Stimulated activated CD8-positive, alpha-beta memory T cell treated with anti-CD3 and anti-CD28 coated beads, Interleukin-4, amount 100 ng/mL, for 24 hours (primary cell): Measurements from ENCODE around the gene VAV1.
"Not testable (repeated sequence)": the region's sequence is repeated elsewhere in the genome, so short reads cannot be mapped to it uniquely, and the experiment has no call there.

Experiments used
- DNase-seq: peaks from one replicate; pipeline ENCODE4 v3.0.0-alpha.2; 2020; ENCODE audit warnings: low read depth

VAV1 gene

DNA sequence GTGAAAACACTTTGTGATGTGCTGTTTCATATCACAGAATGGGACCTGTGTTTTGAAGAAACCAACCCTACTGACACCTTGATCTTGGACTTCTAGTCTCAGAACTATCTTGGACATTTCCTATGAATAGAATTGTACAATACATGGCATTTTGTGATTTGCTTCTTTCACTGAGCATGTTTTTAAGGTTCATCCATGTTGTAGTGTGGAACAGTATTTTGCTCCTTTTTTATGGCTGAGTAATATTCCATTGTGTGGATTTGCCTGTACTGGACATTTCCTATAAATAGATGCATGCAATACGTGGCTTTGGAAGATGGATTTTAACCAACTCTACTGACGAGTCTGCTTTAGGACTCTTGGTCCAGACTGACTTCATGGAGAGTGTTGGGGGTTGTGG lies 46.8 kb downstream of the VAV1 start:
- no peak for DNase-seq

DNA sequence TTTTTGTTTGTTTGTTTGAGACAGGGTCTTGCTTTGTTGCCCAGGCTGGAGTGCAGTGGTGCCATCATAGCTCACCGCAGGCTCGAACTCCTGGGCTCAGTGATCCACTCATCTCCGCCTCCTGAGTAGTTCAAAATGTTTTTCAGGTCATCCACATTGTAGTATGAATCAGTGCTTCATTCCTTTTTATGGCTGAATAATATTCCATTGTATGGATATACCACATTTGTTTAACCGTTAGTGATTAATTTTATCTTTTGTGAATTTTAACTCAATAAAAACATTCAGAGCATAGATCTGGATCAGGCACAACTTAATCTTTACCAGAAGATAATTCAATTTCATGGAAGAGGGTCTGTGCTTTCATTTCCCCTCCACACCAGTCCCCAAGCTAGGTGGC lies 47.7 kb downstream of the VAV1 start:
- no peak for DNase-seq

DNA sequence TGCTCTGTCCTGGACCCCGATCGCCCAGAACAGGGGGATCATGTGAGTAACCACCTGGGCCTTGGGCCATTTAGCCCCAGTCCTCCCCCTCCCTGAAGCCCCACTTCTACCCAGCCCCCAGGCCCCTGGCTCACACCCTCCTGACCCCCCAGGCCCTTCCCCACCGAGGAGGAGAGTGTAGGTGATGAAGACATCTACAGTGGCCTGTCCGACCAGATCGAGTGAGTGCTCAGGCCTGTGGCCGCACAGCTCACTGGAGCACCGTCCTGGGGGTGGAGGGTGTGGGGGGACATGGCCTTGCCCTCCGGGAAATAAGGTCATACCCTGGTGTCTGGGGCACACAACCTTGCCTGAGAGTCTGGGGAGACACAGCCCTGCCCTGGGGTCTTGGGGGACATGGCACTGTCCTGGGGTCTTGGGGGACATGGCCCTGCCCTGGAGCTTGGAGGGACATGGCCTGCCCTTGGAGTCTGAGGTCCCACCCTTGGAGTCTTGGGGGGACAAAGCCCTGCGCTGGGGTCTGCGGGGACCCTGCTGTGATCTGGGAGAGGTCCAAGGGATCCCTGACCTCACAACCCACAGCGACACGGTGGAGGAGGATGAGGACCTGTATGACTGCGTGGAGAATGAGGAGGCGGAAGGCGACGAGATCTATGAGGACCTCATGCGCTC lies 49.3 kb downstream of the VAV1 start:
- DNase-seq: no peak

DNA sequence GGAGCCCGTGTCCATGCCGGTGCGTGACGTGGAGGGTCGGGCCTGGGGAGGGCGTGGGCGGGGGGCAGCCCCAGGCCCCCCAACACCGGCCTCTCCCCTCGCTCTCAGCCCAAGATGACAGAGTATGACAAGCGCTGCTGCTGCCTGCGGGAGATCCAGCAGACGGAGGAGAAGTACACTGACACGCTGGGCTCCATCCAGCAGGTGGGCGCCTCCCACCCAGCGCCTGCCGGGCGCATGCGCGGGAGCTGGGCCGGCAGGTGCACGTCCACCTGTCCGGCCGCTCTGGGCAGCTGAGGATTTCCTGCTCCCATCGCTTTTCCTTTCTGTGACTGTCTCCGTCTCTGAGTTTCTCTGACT lies 49.8 kb downstream of the VAV1 start:
- no peak for DNase-seq

DNA sequence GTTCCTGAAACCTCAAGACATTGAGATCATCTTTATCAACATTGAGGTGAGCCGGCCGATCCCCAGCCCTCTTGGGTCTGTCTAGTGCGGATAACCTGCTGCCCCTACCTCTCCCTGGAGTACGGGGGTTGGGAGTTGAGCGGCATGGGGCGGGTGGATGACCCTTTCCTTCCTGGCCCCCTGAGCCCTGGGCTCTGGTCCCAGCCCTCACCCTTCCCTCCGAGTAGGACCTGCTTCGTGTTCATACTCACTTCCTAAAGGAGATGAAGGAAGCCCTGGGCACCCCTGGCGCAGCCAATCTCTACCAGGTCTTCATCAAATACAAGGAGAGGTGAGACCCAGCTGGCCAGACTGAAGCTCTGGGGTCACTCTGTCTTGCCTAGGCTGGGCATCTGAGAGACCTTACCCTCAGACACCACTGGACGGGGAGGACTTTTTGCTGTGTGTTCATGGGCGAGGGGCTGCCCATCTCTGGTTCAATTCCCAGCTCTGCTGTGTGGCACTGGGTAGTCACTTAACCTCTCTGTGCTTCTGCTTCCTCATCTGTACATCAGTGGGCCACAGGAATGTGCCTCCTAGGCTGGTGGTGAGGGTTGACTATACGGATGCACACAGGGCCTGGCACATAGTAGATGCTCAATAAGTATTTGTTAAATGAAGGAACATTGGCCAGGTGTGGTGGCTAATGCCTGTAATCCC lies 52.7 kb downstream of the VAV1 start:
- DNase-seq: no peak

DNA sequence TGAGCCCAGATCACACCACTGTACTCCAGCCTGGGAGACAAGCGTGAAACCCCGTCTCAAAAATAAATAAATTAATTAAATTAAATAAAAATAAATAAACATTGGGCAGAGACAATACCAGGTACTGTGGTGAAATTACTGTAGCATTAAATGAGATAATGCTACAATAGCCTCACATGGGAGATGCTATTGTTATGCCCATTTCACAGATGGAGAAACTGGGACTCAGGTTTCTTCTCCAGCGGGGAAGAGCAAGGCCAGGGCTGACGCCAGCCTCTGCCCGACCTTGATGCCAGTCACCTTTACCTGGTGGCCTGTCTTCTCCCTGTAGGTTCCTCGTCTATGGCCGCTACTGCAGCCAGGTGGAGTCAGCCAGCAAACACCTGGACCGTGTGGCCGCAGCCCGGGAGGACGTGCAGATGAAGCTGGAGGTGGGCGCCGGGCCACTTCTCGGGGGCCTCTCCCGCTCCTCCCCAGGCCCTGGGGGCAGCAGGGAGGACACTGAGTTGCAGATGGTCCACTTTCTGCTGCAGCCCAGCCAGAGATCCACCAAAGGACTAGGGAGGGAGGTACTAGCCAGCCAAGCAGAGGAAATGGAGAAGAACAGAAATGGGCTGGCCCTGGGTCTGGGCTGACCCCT lies 53.9 kb downstream of the VAV1 start:
- DNase-seq: no peak

DNA sequence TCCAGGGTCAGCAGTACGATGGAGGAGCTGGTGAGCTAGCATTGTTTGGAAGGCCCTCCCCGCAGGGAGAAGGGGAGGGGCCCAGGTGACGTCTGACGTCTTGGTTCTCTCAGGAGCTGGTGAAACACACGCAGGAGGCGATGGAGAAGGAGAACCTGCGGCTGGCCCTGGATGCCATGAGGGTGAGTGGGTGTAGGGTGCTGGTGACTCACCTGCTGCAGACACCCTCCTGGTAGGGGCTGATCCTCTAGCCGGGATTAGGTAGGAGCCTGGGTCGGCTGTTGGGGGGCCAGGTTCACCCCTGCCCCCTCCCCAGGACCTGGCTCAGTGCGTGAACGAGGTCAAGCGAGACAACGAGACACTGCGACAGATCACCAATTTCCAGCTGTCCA lies 55.8 kb downstream of the VAV1 start:
- no peak for DNase-seq

DNA sequence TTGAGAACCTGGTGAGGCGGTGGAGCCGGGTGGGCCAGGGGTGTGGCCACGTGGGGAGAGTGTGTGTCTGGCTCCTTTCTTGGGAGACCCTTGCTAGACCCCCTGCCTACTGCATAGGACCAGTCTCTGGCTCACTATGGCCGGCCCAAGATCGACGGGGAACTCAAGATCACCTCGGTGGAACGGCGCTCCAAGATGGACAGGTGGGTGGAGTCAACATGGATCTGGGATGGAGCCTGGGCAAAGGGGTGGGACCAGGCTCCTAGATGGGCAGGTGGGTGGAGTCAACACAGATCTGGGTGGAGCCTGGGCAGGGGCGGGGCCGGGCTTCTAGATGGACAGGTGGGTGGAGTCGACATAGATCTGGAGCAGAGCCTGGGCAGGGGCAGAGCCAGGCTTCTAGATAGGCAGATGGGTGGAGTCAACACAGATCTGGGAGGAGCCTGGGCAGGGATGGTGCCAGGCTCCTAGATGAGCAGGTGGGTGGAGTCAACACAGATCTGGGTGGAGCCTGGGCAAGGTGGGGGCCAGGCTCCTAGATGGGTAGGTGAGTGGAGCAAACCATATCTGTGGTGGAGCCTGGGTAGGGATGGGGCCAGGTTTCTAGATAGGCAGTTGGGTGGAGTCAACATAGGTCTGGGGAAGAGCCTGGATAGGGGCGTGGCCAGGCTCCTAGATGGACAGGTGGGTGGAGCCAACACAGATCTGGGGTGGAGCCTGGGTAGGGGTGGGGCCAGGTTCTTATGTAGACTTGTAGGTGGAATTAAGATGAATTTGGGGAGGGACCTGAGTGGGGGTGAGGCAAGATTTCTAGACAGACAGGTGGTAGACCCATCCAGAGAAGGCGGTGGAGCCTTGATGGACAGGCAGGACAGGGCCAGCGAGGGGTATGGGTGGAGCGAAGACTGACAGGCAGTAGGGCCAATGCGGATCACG lies 56.5 kb downstream of the VAV1 start:
- peak; percentile 18 for DNase-seq

DNA sequence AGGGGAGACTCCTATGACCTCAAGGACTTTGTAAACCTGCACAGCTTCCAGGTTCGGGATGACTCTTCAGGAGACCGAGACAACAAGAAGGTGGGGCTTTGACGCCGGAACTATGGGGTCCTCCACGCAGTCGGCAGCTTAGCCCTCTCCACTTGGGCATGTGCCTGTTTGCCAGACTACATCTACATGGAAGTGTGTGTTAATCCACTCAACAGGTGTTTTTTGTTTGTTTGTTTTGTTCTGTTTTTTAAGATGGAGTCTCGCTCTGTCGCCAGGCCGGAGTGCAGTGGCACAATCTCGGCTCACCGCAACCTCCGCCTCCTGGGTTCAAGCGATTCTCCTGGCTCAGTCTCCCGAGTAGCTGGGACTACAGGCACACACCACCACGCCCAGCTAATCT lies 57.3 kb downstream of the VAV1 start:
- DNase-seq: not testable (repeated sequence)

DNA sequence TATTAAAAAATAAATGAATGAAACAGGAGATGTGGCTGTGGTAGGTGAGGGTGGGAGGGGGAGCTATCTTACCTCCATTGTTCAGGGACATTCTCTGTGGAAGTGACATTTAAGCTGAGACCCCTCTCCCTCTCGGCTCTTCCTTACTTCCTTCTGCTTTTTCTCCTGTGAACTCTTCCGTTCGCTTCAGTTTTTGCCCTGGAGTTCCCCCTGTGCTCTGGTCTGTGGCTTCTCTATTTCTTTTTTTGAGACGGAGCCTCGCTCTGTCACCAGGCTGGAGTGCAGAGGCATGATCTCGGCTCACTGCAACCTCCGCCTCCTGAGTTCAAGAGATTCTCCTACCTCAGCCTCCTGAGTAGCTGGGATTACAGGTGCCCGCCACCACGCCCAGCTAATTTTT lies 58.6 kb downstream of the VAV1 start:
- DNase-seq: not testable (repeated sequence)

DNA sequence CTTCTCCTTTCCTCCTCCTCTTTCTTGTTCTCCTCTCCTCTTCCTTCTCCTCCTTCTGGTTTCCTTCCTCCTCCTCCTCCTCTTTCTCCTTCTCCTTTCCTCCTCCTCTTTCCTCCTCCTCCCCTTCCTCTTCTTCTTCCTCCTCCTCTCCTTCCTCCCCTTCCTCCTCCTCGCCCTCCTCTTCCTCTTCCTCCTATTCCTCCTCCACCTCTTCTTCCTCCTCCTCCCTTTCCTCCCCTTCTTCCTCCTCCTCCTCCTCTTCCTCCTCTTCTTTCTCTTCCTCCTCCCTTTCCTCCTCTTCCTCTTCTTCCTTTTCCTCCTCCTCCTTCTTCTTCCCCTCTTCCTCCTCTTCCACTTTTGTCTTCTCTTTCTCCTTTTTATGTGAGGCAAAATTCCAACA lies 59.9 kb downstream of the VAV1 start:
- DNase-seq: no peak

DNA sequence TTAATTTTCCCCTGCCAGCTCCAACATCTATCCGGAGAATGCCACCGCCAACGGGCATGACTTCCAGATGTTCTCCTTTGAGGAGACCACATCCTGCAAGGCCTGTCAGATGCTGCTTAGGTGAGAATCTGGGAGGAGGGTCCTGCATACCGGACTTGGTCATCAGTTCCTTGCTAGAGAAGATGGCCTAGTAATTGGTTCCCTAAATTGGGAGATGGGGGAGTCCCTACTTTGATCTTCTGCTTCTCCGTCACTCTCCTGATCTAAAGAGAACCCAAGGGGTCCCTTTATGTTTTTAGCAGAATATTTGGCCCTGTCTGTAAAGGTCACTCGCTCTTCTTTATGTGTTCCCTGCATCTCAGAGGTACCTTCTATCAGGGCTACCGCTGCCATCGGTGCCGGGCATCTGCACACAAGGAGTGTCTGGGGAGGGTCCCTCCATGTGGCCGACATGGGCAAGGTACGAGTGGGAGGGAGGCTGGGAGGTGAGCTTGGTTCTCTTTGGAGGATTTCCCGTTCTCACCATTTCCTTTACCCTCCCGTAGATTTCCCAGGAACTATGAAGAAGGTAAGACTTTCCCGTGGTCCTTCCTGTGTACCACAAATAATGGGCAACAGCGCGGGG lies 60.8 kb downstream of the VAV1 start:
- no peak for DNase-seq

DNA sequence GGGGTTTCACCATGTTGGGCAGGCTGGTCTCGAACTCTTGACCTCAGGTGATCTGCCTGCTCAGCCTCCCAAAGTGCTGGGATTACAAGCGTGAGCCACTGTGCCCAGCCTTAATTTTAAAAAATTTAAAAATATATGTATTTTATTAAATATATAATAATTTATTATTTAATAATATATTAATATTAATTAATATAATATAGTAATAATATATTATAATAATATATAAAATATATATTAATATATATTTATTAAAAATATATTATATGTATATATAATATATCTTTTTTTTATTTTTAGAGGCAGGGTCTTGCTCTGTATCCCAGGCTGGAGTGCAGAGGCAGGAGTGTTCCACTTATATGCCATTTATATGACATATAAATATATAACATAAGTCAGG lies 61.9 kb downstream of the VAV1 start:
- no peak for DNase-seq

DNA sequence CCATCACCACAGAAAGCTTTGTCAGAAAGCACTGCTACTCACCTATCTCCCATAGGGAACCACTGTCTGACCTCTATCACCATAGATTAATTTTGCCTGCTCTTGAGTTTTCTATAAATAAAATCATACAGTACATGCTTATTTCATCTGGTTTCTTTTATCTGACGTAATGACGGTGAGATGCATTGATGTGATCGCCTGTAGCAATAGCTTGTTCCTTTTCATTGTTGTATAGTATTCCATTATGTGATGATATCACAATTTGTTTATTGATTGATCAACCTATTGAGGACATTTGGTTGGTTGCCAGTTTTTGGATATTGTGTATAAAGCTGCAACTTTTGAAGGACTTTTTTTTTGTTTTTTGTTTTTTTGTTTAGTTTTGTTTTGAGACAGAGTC lies 63.0 kb downstream of the VAV1 start:
- no peak for DNase-seq

DNA sequence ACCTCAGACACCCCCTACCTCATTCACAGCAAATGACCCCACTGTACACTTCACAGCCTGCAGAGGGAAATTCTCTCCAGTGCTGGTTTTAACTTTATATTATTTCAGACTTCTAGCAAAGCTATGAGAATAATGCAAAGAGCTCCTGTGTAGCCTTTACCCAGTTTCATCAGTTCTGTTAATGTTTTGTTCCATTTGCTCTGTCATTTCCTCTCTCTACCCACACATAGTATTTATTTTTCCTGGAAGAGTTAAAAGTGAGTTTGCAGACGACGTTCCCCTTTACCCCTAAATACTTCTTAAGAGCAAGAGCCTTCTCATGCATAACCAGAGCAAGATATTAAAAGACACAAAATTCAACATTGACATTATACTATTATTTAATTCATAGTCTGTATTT lies 65.0 kb downstream of the VAV1 start:
- DNase-seq: no peak

DNA sequence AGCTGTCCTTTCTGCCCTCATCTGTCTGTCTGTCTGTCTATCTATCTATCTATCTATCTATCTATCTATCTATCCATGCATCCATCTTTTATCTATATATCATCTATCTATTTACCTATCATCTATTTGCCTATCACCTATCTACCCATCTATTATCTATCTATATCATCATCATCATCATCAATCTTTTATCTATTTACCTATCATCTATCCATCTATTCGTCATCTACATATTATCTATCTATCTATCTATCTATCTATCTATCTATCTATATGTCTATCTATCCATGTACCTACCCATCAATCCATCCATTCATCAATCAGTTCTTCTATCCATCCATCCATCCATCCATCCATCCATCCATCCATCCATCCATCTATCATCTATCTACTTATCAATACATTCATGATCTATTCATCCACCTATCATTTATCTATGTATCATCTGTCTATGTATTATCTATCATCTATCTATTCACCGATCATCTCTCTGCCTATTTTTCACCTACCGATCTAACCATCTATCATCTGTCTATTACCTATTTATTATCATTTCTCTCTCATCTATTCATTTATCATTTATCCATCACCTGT lies 65.7 kb downstream of the VAV1 start:
- DNase-seq: no peak

DNA sequence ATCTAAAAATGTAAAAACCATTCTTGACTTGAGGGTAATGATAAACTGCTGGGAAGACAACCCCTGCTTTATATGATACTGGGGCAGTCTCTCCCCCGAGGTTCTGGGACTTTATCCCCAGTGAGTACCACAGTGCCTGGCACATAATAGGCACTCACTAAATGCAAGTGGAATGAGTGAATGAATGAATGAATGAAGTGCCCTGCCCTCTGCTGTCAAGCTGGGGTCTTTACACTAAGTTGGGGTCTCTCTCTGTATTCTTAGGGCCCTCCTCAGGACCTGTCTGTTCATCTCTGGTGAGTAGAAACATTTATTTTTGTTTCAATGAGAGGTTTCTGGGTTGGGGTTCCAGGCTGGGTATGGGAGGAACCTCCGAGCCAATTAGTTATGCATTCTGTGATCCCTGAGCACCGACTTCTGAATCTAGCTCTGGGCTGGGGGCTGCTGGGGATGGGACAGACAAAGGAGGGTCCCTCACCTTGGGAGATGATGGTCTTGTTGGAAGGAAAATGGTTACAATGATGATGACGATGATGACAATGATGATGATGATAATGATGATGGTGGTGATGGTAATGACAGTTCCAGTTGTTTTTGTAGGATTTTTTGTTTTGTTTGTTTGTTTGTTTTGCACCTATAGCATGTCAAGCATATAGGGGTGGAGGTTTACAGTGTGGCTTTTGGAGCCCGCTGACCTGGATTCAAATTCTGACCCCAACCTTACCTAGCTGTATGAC lies 70.5 kb downstream of the VAV1 start:
- no peak for DNase-seq

DNA sequence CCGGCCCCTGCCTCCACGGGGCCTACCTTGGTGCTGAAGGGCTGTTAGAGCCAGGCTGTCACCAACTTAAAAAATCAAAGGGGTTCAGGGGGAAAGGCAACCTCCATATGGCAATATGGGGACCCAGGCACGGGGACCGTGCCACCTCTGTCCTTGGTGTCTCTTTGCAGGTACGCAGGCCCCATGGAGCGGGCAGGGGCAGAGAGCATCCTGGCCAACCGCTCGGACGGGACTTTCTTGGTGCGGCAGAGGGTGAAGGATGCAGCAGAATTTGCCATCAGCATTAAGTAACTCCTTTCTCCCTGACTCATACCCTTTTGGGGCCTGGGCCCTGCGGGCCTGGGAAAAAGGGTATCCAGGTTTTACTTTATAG lies 75.3 kb downstream of the VAV1 start:
- DNase-seq: no peak

DNA sequence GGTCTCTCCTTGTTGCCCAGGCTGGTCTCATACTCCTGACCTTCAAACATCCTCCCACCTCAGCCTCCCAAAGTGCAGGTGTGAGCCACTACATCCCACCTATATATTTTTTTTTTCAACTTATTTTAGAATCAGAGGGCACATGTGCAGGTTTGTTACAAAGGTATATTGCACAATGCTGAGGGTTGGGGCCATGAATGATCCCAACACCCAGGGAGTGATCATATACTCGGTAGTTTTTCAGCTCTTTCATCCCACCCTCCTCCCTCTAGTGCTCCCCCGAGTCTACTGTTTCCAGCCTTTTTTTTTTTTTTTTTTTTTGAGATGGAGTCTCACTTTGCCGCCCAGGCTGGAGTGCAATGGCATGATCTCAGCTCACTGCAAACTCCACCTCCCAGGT lies 76.5 kb downstream of the VAV1 start:
- DNase-seq: no peak

DNA sequence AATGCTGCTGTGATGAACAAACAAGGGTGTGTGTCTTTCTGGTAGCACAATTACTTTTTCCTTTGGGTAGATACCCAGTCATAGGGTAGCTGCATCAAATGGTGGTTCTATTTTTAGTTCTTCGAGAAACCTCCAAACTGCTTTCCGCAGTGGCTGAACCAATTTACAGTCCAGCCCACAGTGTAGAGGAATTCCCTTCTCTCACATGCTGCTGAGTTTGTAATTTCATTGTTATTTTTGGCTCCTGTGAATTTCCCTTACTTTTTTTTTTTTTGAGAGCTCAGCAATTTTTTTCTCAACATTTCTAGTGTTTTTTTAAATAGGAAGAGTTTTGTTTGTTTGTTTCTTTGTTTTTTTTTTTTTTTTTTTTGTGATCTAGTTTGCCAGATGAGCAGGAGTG lies 77.4 kb downstream of the VAV1 start:
- DNase-seq: no peak

DNA sequence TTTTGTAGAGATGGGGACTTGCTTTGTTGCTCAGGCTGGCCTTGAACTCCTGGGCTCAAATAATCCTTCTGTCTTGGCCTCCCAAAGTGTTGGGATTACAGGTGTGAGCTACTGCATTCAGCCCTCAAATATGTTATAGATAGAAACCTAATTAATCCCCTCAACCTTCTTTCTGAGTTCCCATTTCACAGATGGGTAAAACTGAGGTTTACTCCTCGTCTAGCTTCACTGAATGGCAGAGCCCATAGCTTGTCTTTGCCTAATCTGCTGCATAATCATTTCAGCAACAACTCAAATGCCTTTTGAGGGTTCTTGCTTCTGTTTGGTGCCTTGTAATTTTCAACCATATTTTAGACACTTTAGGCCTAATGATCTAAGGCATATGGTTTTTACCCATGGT lies 78.9 kb downstream of the VAV1 start:
- DNase-seq: no peak
